Adipose tissue (tissue), 3 donors: Measurements from ENCODE around the gene CHRNA1. TPM values are rescaled to one million over a fixed set of nuclear protein-coding genes. Genes with fewer than 3 reads are reported as not detected.

Experiments
- H3K27ac ChIP-seq: one replicate; pipeline ENCODE4 v1.5.1; 2013; ENCODE audit warnings: low read depth, low read length
- WGBS, 3 donors: extraction: QIAGEN DNeasy Blood & Tissue Kit; methylation state at CpG; one replicate each; pipeline ENCODE4 v1.1.7; 2013; 5-methylcytosine and 5-hydroxymethylcytosine counted together
- polyA plus RNA-seq, 3 donors: library from polyadenylated mRNA; stranded (reverse); fragments of 200-250 nt; gene quantifications; one replicate each; pipeline ENCODE4 v1.2.3, GENCODE V29; 2013
- donor health status: healthy with polysubstance abuse.
- donor health status: Bipolar disorder and iron deficiency.
- donor health status: healthy.

Gene CHRNA1
- polyA plus RNA-seq, 3 donors, result 0.06 to 0.18 TPM; not detected in 1

GRCh38 chr2:174771136-174771535, 6.9 kb upstream of the CHRNA1 start:
- no peak overlapping the region for H3K27ac ChIP-seq

GRCh38 chr2:174768557-174768956, 4.3 kb upstream of the CHRNA1 start:
- H3K27ac ChIP-seq, result no peak overlapping the region
- 67 to 79% (median 76%) methylated on average over 9 of the region's 9 CpGs for WGBS, 3 donors

More at GRCh38 chr2:174771136-174771535, 6.9 kb upstream of the CHRNA1 start:
- 61 to 80% (median 79%) methylated on average over 3 of the region's 3 CpGs for WGBS, 3 donors

DNA sequence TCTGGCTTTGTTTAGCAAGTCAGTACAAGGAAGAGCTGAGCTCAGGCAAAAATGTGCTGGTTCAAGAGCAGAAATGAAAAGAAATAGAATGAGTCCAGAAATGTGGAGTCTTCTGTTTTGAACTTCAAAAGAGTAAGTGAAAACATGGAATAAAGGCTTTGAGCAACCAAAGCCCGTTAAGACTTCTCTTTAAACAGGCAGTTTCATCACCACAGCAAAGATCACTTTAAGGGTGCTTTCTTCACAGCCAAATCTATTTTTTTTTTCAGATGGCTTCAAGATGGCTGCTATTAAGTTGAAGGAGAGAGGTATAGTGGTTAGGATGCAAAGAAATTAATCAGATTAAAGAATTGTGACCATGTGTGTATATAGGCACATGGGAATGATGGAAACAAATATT, 2.0 kb upstream of the CHRNA1 start:
- WGBS, 3 donors, result 56 to 79% (median 63%) methylated on average over 1 of the region's 1 CpG

DNA sequence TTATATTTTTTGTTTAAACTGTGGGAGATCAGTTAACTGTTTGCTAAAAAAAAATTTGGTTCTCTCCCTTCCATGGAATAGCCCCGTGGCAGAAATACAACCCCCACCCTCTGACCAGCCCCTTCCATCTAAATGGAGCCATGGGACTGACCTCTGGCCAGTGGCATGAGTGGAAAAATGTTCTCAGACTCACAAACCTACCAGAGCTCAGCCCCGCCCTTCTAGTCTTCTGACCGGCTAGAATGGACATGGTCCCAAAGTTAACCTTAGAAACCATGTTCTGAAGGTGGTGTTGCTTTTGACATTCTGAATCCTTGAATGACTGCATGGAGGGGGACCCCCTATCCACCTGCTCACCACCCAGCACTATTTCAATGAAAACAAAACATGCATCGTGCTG, 1.3 kb upstream of the CHRNA1 start:
- no peak overlapping the region for H3K27ac ChIP-seq
- 73 to 83% (median 76%) methylated on average over 4 of the region's 4 CpGs for WGBS, 3 donors

More for the DNA sequence above, 2.0 kb upstream of the CHRNA1 start:
- H3K27ac ChIP-seq, result no peak overlapping the region

DNA sequence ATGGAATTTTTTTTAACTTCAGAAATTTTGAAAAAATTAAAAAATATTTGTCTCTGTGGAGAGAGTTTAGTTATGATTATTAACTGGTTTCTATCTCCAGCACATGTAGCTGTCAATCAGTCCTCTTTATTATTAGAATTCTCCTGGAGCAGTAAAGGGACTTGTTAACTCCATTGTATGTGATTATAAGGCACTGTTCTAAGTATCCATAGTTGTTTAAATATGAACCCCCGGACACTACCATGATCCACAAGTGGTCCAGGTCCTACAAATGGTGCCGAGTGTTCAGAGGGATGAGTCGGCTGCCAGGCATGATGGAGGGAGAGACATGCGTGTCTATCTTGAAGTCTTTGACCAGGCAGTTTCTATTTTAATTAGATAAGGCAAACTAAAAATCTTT, 492 bp downstream of the CHRNA1 start:
- 91 to 94% (median 92%) methylated on average over 4 of the region's 4 CpGs for WGBS, 3 donors
- H3K27ac ChIP-seq, result no peak overlapping the region

DNA sequence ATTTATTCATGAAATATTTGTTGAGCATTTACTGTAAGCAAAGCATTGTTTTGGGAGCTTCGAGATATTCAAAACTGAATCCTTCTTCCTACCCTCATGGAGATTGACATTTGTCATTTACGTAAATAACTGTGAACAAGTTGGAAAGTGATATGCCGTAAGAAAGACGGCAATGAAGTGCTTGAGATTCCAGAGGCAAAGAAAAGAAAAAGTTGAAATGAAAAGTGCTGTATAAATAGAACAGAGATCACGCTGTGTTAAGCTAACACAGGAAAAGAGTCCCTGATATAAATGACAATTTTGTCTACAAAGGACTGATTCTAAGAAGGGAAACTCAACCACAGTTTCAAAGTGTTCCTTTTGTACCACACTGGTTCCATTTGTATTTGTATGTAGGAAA, 1.8 kb downstream of the CHRNA1 start:
- H3K27ac ChIP-seq, result no peak overlapping the region
- 53 to 79% (median 71%) methylated on average over 5 of the region's 5 CpGs for WGBS, 3 donors

- no peak overlapping the region for H3K27ac ChIP-seq
Measured at GRCh38 chr2:174761837-174762236, 2.4 kb downstream of the CHRNA1 start.

DNA sequence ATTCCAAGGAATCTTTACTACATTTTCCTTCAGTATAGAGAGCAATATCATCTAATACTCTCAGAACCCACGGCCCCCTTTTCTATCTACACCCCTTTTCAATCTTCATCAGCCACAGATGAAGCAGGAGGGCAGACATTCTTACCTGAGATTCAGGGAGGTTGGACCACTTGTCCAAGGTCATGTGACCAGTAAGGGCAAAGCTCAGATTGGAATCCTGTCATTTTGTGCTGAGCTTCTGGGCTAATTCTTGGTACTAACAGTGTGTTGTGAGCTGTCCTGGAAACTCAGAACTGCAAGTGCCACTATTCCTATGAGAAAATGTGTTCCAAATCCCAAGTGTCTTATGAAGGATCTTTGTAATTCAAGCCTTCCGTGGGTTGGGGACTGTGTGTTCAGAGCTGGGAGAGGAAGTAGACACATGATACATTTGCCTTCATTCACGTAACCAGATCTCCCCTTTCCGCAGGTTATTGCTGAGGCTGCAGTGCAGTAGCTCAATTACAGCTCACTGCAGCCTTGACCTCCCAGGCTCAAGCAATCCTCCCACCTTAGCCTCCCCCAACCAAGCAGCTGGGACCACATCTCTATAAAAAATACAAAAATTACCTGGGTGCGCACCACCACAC, 3.3 kb downstream of the CHRNA1 start:
- no peak overlapping the region for H3K27ac ChIP-seq
- 86% methylated on average over 5 of the region's 5 CpGs for WGBS, 3 donors

DNA sequence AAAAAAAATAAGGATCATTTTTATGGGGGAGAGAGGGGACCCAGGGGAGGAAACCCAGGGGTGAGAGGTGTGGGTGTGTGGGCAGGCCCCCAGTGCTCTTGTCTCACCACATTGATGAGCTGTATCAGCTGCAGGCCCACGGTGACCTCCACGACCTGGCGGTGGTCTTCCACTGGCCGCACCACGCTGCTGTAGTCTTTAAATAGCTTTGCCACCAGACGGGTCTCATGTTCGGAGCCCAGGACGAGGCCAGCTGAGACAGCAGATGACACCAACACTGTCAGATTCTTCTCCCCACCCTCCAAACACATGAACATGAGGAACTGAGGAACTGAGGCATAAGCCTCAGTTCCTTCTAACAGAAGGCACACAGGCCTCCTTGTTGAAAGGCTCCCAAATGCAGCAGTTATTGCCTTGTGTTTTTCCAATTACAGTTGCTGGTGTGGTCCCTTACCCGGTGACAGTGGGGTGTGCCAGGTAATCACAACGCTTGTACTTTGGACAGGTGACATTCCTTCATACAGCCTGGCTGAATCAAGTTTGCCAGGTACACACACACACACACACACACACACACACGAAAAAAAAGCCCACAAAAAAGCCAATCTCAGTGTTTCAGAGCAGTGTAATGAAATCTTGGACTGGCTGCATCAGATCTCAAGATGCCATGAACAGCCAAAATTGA, 4.7 kb downstream of the CHRNA1 start:
- 80 to 87% (median 85%) methylated on average over 11 of the region's 11 CpGs for WGBS, 3 donors
- no peak overlapping the region for H3K27ac ChIP-seq

DNA sequence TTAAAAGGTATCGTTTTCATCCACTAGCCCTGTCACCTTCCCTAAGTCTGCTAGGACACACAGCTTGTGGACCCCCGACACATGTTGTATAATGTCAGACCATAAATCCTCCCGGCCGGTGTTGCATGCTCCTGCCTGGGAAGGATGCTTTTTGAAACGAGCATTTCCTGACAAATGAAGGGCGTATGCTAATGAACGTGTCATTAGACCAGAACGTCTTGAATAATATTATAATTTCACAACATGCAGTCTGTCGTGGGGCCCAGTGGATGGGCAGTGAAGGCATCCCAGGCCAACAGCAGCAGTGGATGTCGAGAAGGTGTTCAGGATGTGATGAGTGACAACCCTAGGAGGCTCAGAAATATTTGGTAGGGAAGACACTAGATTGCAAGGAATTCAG, 7.5 kb downstream of the CHRNA1 start:
- WGBS, 3 donors, result 70 to 79% (median 74%) methylated on average over 10 of the region's 10 CpGs

DNA sequence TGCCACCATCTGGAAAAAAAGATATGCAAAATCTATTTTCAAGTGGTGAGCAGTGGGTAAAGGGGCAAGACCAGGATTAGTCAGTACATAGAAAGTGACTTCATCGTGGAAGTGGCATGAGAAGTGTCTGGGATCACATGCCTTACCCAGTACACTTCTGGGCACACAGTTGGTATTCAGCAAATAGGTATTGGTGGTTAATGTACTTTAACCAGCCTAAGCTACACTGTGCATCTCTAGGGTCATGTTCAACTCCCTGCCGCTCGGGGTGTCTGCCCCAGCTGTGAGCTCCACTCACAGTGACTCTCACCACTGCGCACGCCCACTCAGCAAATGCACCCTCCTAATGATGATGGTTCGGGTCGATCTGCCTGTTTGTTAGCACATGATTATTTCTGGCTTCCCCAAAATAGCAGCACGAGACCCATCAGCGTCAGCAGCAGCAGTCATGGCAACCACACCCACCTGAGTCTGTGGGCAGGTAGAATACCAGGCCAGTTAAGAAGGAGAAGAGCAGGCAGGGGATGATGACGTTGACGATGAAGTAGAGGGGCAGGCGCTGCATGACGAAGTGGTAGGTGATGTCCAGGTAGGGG, 11.1 kb downstream of the CHRNA1 start:
- H3K27ac ChIP-seq, result no peak overlapping the region
- 86 to 92% (median 87%) methylated on average over 13 of the region's 13 CpGs for WGBS, 3 donors

More for the DNA sequence above, 7.5 kb downstream of the CHRNA1 start:
- no peak overlapping the region for H3K27ac ChIP-seq

DNA sequence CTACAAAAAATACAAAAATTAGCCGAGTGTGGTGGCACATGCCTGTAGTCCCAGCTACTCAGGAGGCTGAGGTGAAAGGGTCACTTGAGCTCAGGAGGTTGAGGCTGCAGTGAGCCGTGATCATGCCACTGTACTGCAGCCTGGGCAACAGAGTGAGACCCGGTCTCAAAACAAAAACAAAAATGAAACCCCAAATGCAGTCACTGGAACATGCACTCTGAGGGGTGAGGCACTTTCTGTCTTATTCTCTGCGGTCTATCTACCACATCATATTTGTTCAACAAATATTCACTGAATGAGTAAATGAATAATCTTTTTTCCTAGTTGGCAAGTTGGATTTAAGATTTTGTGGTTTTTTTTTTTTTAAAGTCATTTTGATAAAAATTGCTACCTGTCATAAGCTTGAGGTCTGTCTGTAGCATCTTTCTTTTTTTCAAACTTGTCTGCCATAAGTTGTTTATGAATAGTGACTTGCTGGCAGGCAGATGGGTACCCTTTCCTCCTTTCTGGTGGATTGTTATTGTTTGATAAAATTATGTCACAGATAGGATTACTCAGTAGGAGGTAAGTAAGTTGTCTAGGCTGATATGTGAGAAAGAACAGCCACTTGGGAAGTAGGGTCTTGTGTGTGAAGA, 11.8 kb downstream of the CHRNA1 start:
- 76 to 91% (median 88%) methylated on average over 4 of the region's 4 CpGs for WGBS, 3 donors
- H3K27ac ChIP-seq, result no peak overlapping the region

DNA sequence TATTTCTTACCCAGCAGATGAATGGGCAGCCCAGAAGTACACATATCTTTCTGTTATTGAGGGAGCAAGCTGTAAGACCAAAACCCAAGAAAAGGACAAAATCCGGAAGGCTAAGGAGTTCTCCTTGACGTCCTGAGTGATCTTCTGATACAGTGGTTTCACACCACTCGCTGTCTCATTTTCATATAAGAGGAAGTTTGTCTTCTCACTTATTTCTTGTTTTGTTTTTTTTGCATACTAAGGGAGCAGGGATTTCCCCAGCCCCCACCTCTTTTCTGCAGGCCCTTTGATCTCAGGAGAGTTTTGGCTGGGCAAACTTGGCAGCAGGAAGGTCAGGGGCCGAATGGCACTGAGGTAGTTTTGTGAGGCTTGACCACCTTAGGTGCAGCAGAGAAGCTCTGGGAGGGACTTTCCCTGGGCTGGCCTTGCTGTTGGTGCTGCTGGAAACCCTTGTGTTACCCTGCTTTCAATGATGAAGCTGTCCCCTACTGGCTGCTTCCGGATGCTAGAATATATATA, 13.3 kb downstream of the CHRNA1 start:
- no peak overlapping the region for H3K27ac ChIP-seq

DNA sequence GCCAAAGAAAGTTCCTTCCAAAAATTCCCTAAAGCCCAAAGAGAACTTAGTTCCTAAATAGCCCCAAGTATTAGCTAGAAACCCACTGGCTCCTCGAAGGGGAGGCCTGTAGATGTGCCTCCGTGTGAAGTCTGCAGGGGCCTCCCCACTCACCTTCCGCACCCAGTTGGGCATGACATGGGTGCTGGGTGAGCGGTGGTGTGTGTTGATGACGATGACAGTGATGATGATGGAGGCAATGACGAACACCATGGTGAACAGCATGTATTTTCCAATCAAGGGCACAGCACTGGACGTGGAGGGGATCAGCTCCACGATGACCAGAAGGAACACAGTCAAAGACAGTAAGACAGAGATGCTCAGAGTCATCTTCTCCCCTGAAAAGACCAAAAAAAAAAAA, 14.5 kb downstream of the CHRNA1 start:
- whole genome bisulfite sequencing, 3 donors, result 81 to 89% (median 85%) methylated on average over 8 of the region's 8 CpGs
- no peak overlapping the region for H3K27ac ChIP-seq

More for the DNA sequence above, 13.3 kb downstream of the CHRNA1 start:
- 59 to 83% (median 69%) methylated on average over 5 of the region's 5 CpGs for whole genome bisulfite sequencing, 3 donors

DNA sequence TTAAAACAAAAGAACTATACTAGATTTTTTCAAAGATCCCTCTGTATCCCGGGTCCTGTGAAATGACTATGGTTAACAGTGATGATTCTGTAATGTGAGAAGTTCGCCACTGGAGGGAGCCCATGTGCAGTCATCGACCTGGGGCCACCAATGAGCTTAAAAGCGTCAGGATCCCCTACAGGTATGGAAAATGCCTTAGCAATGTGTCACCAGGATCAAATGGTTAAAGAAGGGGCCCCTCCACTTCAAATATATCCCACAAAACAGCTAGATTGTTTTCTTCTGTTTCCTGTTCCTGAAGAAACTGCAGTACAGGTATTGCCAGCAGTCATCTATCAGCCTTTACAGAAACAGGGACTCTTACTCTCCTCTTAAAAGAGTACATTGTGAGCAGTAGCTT, 15.3 kb downstream of the CHRNA1 start:
- no peak overlapping the region for H3K27ac ChIP-seq
- 1 to 5% (median 1%) methylated on average over 4 of the region's 4 CpGs for WGBS, 3 donors

GRCh38 chr2:174745142-174745541, 19.1 kb downstream of the CHRNA1 start:
- no peak overlapping the region for H3K27ac ChIP-seq
- WGBS, 3 donors, result 80 to 91% (median 90%) methylated on average over 5 of the region's 5 CpGs

GRCh38 chr2:174744111-174744510, 20.2 kb downstream of the CHRNA1 start:
- no peak overlapping the region for H3K27ac ChIP-seq
- WGBS, 3 donors, result 87 to 91% (median 90%) methylated on average over 2 of the region's 2 CpGs

DNA sequence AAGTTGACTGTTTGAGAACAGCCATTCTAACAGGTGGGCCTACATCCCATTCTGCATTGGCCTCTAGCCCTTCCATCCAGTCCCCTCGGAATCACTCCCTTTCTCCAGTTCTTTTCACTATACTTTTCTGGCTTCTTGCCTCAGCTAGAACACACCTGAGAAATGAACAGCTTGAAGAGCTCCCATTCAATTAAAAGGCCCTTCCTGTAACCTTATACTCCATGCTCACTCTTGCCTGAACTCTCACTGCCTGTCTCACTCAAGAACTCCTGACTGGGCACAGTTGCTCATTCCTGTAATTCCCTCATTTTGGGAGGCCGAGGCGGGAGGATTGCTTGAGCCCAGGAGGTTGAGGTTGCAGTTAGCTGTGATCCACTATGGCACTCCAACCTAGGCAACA, 23.6 kb downstream of the CHRNA1 start:
- H3K27ac ChIP-seq, result no peak overlapping the region
- 93 to 94% (median 94%) methylated on average over 3 of the region's 3 CpGs for WGBS, 3 donors

GRCh38 chr2:174738841-174739240, 25.4 kb downstream of the CHRNA1 start:
- H3K27ac ChIP-seq, result no peak overlapping the region
- 60 to 79% (median 68%) methylated on average over 4 of the region's 4 CpGs for WGBS, 3 donors
